ES-I3 (cell line): ENCODE measurements around the gene PNKD.

ENCODE experiments used
- H3K36me3 ChIP-seq: 2 replicates; pipeline ENCODE4 v1.6.1; 2013; ENCODE audit warnings: mild to moderate bottlenecking, low read length, control low read depth, moderate library complexity; ENCODE audit not compliant: insufficient read depth
- H3K4me1 ChIP-seq: 2 replicates; pipeline ENCODE4 v1.6.1; 2013; ENCODE audit warnings: mild to moderate bottlenecking, control low read depth, low read length; ENCODE audit not compliant: insufficient read depth
- H3K9ac ChIP-seq: 2 replicates; pipeline ENCODE4 v1.6.1; 2013; ENCODE audit warnings: low read depth, mild to moderate bottlenecking, low read length, moderate library complexity
- H3K9me3 ChIP-seq: 2 replicates; pipeline ENCODE4 v1.6.1; 2013; ENCODE audit warnings: mild to moderate bottlenecking, low read length, moderate library complexity; ENCODE audit not compliant: control insufficient read depth, insufficient read depth

The PNKD gene

GRCh38 chr2:218273908-218274249 lies 3.6 kb downstream of the PNKD start:
- H3K9me3 ChIP-seq = no peaks in the 10 kb centered on the region
- H3K4me1 ChIP-seq = no peaks in the 10 kb centered on the region; the same call in 1 of the 2 replicates

GRCh38 chr2:218274586-218274985 lies 4.3 kb downstream of the PNKD start:
- Histone ChIP-seq H3K9me3 (no peaks in the 10 kb centered on the region), H3K4me1 (no peaks in the 10 kb centered on the region; the same call in 1 of the 2 replicates), H3K9ac (no peak overlapping the region), H3K36me3 (0 out of 2 replicates have a peak, but pooled peaks cover 4% of the 10 kb centered on the region)

More at GRCh38 chr2:218273908-218274249, 3.6 kb downstream of the PNKD start:
- no peak overlapping the region for H3K9ac ChIP-seq
- H3K36me3 ChIP-seq = 0 out of 2 replicates have a peak, but pooled peaks cover 4% of the 10 kb centered on the region

- no peaks in the 10 kb centered on the region for H3K9me3 ChIP-seq
- no peak overlapping the region for H3K9ac ChIP-seq
- 0 out of 2 replicates have a peak, but pooled peaks cover 4% of the 10 kb centered on the region for H3K36me3 ChIP-seq
- no peaks in the 10 kb centered on the region; the same call in 1 of the 2 replicates for H3K4me1 ChIP-seq
Measured at GRCh38 chr2:218275371-218276072, 5.2 kb downstream of the PNKD start.

GRCh38 chr2:218276986-218277755 lies 6.9 kb downstream of the PNKD start:
- no peak overlapping the region for H3K9ac ChIP-seq
- 0 out of 2 replicates have a peak, but pooled peaks cover 4% of the 10 kb centered on the region for H3K36me3 ChIP-seq
- no peaks in the 10 kb centered on the region; the same call in 1 of the 2 replicates for H3K4me1 ChIP-seq
- no peaks in the 10 kb centered on the region for H3K9me3 ChIP-seq

GRCh38 chr2:218277921-218278320 lies 7.6 kb downstream of the PNKD start:
- Histone ChIP-seq H3K9me3 (no peaks in the 10 kb centered on the region), H3K36me3 (0 out of 2 replicates have a peak, but pooled peaks cover 4% of the 10 kb centered on the region), H3K4me1 (no peaks in the 10 kb centered on the region; the same call in 1 of the 2 replicates), H3K9ac (no peak overlapping the region)

- no peak overlapping the region for H3K9ac ChIP-seq
- H3K36me3 ChIP-seq = 0 out of 2 replicates have a peak, but pooled peaks cover 4% of the 10 kb centered on the region
- H3K4me1 ChIP-seq = no peaks in the 10 kb centered on the region
- no peaks in the 10 kb centered on the region for H3K9me3 ChIP-seq
Measured at GRCh38 chr2:218278531-218279360, 8.4 kb downstream of the PNKD start.

- Histone ChIP-seq H3K36me3 (0 out of 2 replicates have a peak, but pooled peaks cover 4% of the 10 kb centered on the region), H3K9me3 (no peaks in the 10 kb centered on the region), H3K4me1 (no peaks in the 10 kb centered on the region), H3K9ac (no peak overlapping the region)
Measured at GRCh38 chr2:218280260-218280870, 10.0 kb downstream of the PNKD start.

GRCh38 chr2:218281449-218281848 lies 11.1 kb downstream of the PNKD start:
- Histone ChIP-seq H3K9ac (no peak overlapping the region), H3K36me3 (0 out of 2 replicates have a peak, but pooled peaks cover 4% of the 10 kb centered on the region), H3K9me3 (no peaks in the 10 kb centered on the region), H3K4me1 (peaks cover 11% of the 10 kb centered on the region)

GRCh38 chr2:218282173-218282991 lies 12.1 kb downstream of the PNKD start:
- 0 out of 2 replicates have a peak, but pooled peaks cover 4% of the 10 kb centered on the region for H3K36me3 ChIP-seq

GRCh38 chr2:218284106-218284811 lies 13.9 kb downstream of the PNKD start:
- no peaks in the 10 kb centered on the region for H3K36me3 ChIP-seq
- H3K9ac ChIP-seq = no peak overlapping the region
- H3K4me1 ChIP-seq = peaks cover 17% of the 10 kb centered on the region

More at GRCh38 chr2:218282173-218282991, 12.1 kb downstream of the PNKD start:
- no peaks in the 10 kb centered on the region for H3K9me3 ChIP-seq
- no peak overlapping the region; the same call in 1 of the 2 replicates for H3K9ac ChIP-seq
- peaks cover 17% of the 10 kb centered on the region for H3K4me1 ChIP-seq

GRCh38 chr2:218285604-218286003 lies 15.3 kb downstream of the PNKD start:
- peaks cover 25% of the 10 kb centered on the region for H3K4me1 ChIP-seq
- H3K9ac ChIP-seq = no peak overlapping the region
- H3K9me3 ChIP-seq = no peaks in the 10 kb centered on the region
- H3K36me3 ChIP-seq = no peaks in the 10 kb centered on the region

More at GRCh38 chr2:218284106-218284811, 13.9 kb downstream of the PNKD start:
- H3K9me3 ChIP-seq = no peaks in the 10 kb centered on the region

GRCh38 chr2:218286570-218287459 lies 16.5 kb downstream of the PNKD start:
- Histone ChIP-seq H3K9me3 (no peaks in the 10 kb centered on the region), H3K36me3 (no peaks in the 10 kb centered on the region), H3K4me1 (peaks cover 25% of the 10 kb centered on the region), H3K9ac (peak overlapping the region; percentile 16; the same call in 1 of the 2 replicates)
